Measurements from ENCODE around the gene KMT2B. TPM values are rescaled to one million over a fixed set of nuclear protein-coding genes. Genes with fewer than 3 reads are reported as not detected.

Gene KMT2B
- total and polyA plus RNA-seq, 9 of the 15 experiments (the other 6 are each of a cell fraction or from before 2014, with no cell fraction given), result 0.63 to 43.9 (median 8.1) TPM

DNA sequence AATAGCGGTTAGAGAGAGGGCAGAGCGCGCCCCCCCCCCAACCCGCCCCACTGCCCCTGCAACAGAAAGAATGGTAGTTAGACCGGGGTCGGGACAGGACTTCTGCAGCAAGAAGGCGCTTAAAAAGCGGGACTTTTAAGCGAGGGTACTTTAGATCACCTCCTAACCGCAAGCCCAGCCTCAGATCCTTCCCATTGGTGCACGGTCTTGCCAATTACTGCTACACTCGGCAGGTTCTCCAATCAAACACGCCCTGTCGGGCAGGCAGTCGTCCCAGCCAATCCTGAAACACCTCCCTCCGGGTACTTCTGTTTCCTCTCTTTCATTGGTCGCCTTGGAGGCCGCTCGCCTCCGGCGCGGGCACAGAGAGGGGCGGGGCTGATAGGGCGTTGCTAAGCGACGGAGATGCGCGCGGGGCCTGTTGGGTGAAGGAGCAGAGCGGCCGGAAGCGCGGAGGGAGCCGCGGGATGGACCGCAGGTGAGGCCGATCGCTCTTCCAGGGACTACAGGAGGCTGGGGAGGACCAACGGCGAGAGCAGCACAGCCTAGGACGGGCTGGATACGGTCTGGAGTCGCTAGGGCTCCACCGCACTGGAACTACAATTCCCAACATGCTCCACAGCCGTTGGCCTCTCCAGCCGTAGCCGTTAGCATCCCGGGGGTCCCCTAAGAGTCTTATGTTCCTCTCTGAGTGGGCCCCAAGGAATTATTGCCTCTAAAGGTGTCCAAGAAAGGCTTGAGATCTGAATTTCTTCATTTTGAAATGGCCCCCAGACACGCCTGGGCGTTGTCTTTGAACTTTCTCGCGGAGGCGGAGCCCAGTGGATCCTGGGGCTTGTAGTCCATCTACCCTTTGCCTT is 40.2 kb downstream of the KMT2B start, which contains the start of gene PROSER3 (continued):
- TF ChIP-seq, protein P1, sequence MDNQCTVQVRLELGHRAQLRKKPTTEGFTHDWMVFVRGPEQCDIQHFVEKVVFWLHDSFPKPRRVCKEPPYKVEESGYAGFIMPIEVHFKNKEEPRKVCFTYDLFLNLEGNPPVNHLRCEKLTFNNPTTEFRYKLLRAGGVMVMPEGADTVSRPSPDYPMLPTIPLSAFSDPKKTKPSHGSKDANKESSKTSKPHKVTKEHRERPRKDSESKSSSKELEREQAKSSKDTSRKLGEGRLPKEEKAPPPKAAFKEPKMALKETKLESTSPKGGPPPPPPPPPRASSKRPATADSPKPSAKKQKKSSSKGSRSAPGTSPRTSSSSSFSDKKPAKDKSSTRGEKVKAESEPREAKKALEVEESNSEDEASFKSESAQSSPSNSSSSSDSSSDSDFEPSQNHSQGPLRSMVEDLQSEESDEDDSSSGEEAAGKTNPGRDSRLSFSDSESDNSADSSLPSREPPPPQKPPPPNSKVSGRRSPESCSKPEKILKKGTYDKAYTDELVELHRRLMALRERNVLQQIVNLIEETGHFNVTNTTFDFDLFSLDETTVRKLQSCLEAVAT (IDR thresholded peaks at IDR 0.05), result peak; percentile 99
- TF ChIP-seq ZNF12 (CRISPR knock-in tag; IDR thresholded peaks at IDR 0.05) (peak; percentile 33; the same call in 1 of the 2 replicates), FOS (IDR thresholded peaks at IDR 0.05; ENCODE audit: extremely low read depth, insufficient read length) (peak; percentile 100), POLR2AphosphoS5 (IDR thresholded peaks at IDR 0.05; ENCODE audit: control insufficient read depth, insufficient read depth, low read depth, low read length) (peak; percentile 45; the same call in 1 of the 2 replicates), LCOR (CRISPR knock-in tag; IDR thresholded peaks at IDR 0.05) (0 out of 2 replicates have a peak, but pooled peaks have one; percentile 62), BDP1 (IDR thresholded peaks at IDR 0.05; ENCODE audit: insufficient read depth, insufficient read length) (no peak), CREB1 (IDR thresholded peaks at IDR 0.05) (0 out of 2 replicates have a peak, but pooled peaks have one; percentile 3), CREB1 (CRISPR knock-in tag; IDR thresholded peaks at IDR 0.05) (peak; percentile 59), SIN3A (IDR thresholded peaks at IDR 0.05; ENCODE audit: borderline replicate concordance in 2 of 2, control insufficient read depth in 1 of 2, low read depth in 2 of 2, low read length in 2 of 2) (peak; percentile 19 to 92; a peak in 2 of 4 replicates), NFYB (IDR thresholded peaks at IDR 0.05; ENCODE audit: extremely low read depth, insufficient read length) (peak; percentile 100), PYGO2 (tag; IDR thresholded peaks at IDR 0.05) (no peak), ETV5 (CRISPR knock-in tag; IDR thresholded peaks at IDR 0.05; ENCODE audit: low read depth) (peak; percentile 94), SAFB (IDR thresholded peaks at IDR 0.05; ENCODE audit: borderline replicate concordance, low read depth, low read length) (no peak), KLF6 (CRISPR knock-in tag; IDR thresholded peaks at IDR 0.05; ENCODE audit: borderline replicate concordance) (peak; percentile 85; the same call in 1 of the 2 replicates), FOXA3 (CRISPR knock-in tag; conservative IDR thresholded peaks at IDR 0.05 in 1 of 2, IDR thresholded peaks at IDR 0.05 in 1 of 2) (no peak)
- TF ChIP-seq, protein P2, sequence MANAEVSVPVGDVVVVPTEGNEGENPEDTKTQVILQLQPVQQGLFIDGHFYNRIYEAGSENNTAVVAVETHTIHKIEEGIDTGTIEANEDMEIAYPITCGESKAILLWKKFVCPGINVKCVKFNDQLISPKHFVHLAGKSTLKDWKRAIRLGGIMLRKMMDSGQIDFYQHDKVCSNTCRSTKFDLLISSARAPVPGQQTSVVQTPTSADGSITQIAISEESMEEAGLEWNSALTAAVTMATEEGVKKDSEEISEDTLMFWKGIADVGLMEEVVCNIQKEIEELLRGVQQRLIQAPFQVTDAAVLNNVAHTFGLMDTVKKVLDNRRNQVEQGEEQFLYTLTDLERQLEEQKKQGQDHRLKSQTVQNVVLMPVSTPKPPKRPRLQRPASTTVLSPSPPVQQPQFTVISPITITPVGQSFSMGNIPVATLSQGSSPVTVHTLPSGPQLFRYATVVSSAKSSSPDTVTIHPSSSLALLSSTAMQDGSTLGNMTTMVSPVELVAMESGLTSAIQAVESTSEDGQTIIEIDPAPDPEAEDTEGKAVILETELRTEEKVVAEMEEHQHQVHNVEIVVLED (CRISPR knock-in tag; IDR thresholded peaks at IDR 0.05), result peak; percentile 41
- TF ChIP-seq, protein P3, sequence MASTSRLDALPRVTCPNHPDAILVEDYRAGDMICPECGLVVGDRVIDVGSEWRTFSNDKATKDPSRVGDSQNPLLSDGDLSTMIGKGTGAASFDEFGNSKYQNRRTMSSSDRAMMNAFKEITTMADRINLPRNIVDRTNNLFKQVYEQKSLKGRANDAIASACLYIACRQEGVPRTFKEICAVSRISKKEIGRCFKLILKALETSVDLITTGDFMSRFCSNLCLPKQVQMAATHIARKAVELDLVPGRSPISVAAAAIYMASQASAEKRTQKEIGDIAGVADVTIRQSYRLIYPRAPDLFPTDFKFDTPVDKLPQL (IDR thresholded peaks at IDR 0.05; ENCODE audit: extremely low read depth, insufficient read length), result no peak
- TF ChIP-seq, protein P4, sequence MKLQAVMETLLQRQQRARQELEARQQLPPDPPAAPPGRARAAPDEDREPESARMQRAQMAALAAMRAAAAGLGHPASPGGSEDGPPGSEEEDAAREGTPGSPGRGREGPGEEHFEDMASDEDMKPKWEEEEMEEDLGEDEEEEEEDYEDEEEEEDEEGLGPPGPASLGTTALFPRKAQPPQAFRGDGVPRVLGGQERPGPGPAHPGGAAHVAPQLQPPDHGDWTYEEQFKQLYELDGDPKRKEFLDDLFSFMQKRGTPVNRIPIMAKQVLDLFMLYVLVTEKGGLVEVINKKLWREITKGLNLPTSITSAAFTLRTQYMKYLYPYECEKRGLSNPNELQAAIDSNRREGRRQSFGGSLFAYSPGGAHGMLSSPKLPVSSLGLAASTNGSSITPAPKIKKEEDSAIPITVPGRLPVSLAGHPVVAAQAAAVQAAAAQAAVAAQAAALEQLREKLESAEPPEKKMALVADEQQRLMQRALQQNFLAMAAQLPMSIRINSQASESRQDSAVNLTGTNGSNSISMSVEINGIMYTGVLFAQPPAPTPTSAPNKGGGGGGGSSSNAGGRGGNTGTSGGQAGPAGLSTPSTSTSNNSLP (IDR thresholded peaks at IDR 0.05; ENCODE audit: borderline replicate concordance, low read depth, low read length), result peak; percentile 77
- TF ChIP-seq, protein P5, sequence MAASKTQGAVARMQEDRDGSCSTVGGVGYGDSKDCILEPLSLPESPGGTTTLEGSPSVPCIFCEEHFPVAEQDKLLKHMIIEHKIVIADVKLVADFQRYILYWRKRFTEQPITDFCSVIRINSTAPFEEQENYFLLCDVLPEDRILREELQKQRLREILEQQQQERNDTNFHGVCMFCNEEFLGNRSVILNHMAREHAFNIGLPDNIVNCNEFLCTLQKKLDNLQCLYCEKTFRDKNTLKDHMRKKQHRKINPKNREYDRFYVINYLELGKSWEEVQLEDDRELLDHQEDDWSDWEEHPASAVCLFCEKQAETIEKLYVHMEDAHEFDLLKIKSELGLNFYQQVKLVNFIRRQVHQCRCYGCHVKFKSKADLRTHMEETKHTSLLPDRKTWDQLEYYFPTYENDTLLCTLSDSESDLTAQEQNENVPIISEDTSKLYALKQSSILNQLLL (CRISPR knock-in tag; IDR thresholded peaks at IDR 0.05; ENCODE audit: borderline replicate concordance), result no peak

All from K562 (cell line).